Measurements from ENCODE around the gene TTLL8. TPM values are rescaled to one million over a fixed set of nuclear protein-coding genes. Genes with fewer than 3 reads are reported as not detected.

TTLL8 gene
- total RNA-seq, 1 experiment from 2014 or later: not detected

- no peaks in the 10 kb centered on the region for H3K4me1 ChIP-seq (ENCODE audit: control insufficient read depth in 1 of 2, insufficient read depth in 2 of 2, low read length in 2 of 2)
- H3K79me2 ChIP-seq (ENCODE audit: insufficient read depth, low read length): no peaks in the 10 kb centered on the region
- no peak for DNase-seq (ENCODE audit: low read depth, low spot score)
- no peaks in the 10 kb centered on the region for H3K36me3 ChIP-seq (ENCODE audit: control insufficient read depth in 1 of 2, insufficient read depth in 2 of 2, low read length in 2 of 2)
- H3K9me3 ChIP-seq (ENCODE audit: control insufficient read depth in 1 of 2, insufficient read depth in 1 of 2, low read depth in 1 of 2, low read length in 2 of 2): no peaks in the 10 kb centered on the region
- ChIA-PET CTCF (interaction anchor here (1.1 to 1.7 kb wide), 2 partner anchors 14 to 23 kb away, joined by 3 to 5 read pairs; no protein-coding TSS in a partner anchor), POLR2A (no interaction called here), RAD21 (ENCODE audit: low non-redundant PET in 1 of 2, low total read pairs in 2 of 2, uncharacterized antibody in 2 of 2, unreplicated experiment in 2 of 2) (no interaction called here)
- H3K27ac ChIP-seq (ENCODE audit: low read depth, low read length): no peak overlapping the region
- H4K20me1 ChIP-seq (ENCODE audit: insufficient read depth): no peaks in the 10 kb centered on the region
- no peaks in the 10 kb centered on the region for H3K27me3 ChIP-seq (ENCODE audit: insufficient read depth, low read length)
- H3K4me3 ChIP-seq (replicated peaks in 1 of 2; ENCODE audit: low read depth in 1 of 2, low read length in 2 of 2): no peak overlapping the region
- H2AFZ ChIP-seq (ENCODE audit: low read depth, low read length, poor library complexity, severe bottlenecking): no peak overlapping the region
- TF ChIP-seq SP1 (IDR thresholded peaks at IDR 0.05; ENCODE audit: low read depth): no peak
- no peak for TF ChIP-seq CBX3 (IDR thresholded peaks at IDR 0.05; ENCODE audit: low read depth)
- TF ChIP-seq SIN3A (IDR thresholded peaks at IDR 0.05; ENCODE audit: low read depth): no peak
- no peak for TF ChIP-seq ZNF274 (IDR thresholded peaks at IDR 0.05; ENCODE audit: low read depth, low read length)
- TF ChIP-seq POLR2A (IDR thresholded peaks at IDR 0.05; ENCODE audit: borderline replicate concordance, extremely low read depth, insufficient read depth, insufficient read length): no peak
- no peak for TF ChIP-seq FOSL1 (IDR thresholded peaks at IDR 0.05; ENCODE audit: low read depth)
- TF ChIP-seq REST (IDR thresholded peaks at IDR 0.05; ENCODE audit: low read depth): no peak
- TF ChIP-seq EZH2phosphoT487 (IDR thresholded peaks at IDR 0.05; ENCODE audit: borderline replicate concordance): no peak
- no peak for TF ChIP-seq EGR1 (IDR thresholded peaks at IDR 0.05; ENCODE audit: low read depth)
- no peak for TF ChIP-seq ELF1 (IDR thresholded peaks at IDR 0.05; ENCODE audit: borderline replicate concordance, low read depth)
- no peak for TF ChIP-seq JUND (IDR thresholded peaks at IDR 0.05)
- no peak for TF ChIP-seq RAD21 (IDR thresholded peaks at IDR 0.05; ENCODE audit: low read depth)
- TF ChIP-seq MAX (IDR thresholded peaks at IDR 0.05): no peak
- TF ChIP-seq ZFX (IDR thresholded peaks at IDR 0.05): no peak
- no peak for TF ChIP-seq CEBPB (IDR thresholded peaks at IDR 0.05; ENCODE audit: low read depth)
- no peak overlapping the region for H3K9ac ChIP-seq (ENCODE audit: low read length)
- intact Hi-C loops (cut with micrococcal nuclease): no loop called here
- H3K4me2 ChIP-seq (ENCODE audit: low read length): no peak overlapping the region
- H3K9me2 ChIP-seq (ENCODE audit: insufficient read depth): no peaks in the 10 kb centered on the region
- no peak for ATAC-seq
- BruUV-seq (replicated peaks): no TSS peak
Observed at GRCh38 chr22:50007057-50007511, 51.0 kb downstream of the TTLL8 start.

Data from HCT116 (cell line).